Sigmoid colon (tissue), 7 donors: Measurements from ENCODE around the gene TAP2. TPM values are rescaled to one million over a fixed set of nuclear protein-coding genes. Genes with fewer than 3 reads are reported as not detected.

Experiments
- DNase-seq: peaks from one replicate; pipeline ENCODE4 v3.0.0-alpha.2; 2019
- H3K27ac ChIP-seq, 4 donors: fragments of 200-600 bp; sonication (generic); one replicate each; pipeline ENCODE4 v1.5.1; 2016 to 2019; ENCODE audit warnings: mild to moderate bottlenecking in 1 of 4
- H3K27me3 ChIP-seq, 3 donors: fragments of 200-600 bp; sonication (generic); one replicate each; pipeline ENCODE4 v1.5.1; 2019; ENCODE audit warnings: mild to moderate bottlenecking in 1 of 3
- H3K36me3 ChIP-seq, 4 donors: fragments of 200-600 bp; sonication (generic); one replicate each; pipeline ENCODE4 v1.5.1; 2016 to 2019
- H3K4me1 ChIP-seq, 4 donors: fragments of 200-600 bp; sonication (generic); one replicate each; pipeline ENCODE4 v1.5.1; 2017 to 2019
- H3K4me3 ChIP-seq, 4 donors: fragments of 200-600 bp; sonication (generic); one replicate each; pipeline ENCODE4 v1.5.1; 2017 to 2019; ENCODE audit warnings: mild to moderate bottlenecking in 2 of 4, moderate library complexity in 1 of 4
- H3K9me3 ChIP-seq, 4 donors: fragments of 200-600 bp in 3 of 4; sonication (generic) in 3 of 4; one replicate each; pipeline versions ENCODE4 v1.5.1 to v1.6.1; 2013 to 2019
- EP300 ChIP-seq, 4 donors: sonication (generic); formaldehyde crosslinking; IDR thresholded peaks; one replicate each; pipeline ENCODE4 v1.6.1; 2017; ENCODE audit warnings: antibody characterized with exemption in 4 of 4
- POLR2A ChIP-seq, 2 donors: fragments of 450-650 bp; IDR thresholded peaks; one replicate each; pipeline ENCODE4 v1.6.1; 2016; ENCODE audit warnings: antibody characterized with exemption in 2 of 2, mild to moderate bottlenecking in 2 of 2, moderate library complexity in 2 of 2
- POLR2AphosphoS5 ChIP-seq, 4 donors: sonication (generic); formaldehyde crosslinking; IDR thresholded peaks; one replicate each; pipeline ENCODE4 v1.6.1; 2017; ENCODE audit warnings: antibody characterized with exemption in 4 of 4
- WGBS, 2 donors: extraction: QIAGEN DNeasy Blood & Tissue Kit; methylation state at CpG; one replicate each; pipeline ENCODE4 v1.1.7; 2013; 5-methylcytosine and 5-hydroxymethylcytosine counted together
- intact Hi-C: fragments of 100-400 bp; cut with DNase I; formaldehyde crosslinking; loops from one replicate; pipeline ENCODE4 v1.15.1; 2023
- polyA plus RNA-seq, 3 donors: library from polyadenylated mRNA; stranded (reverse); fragments of 200-250 nt; gene quantifications; one replicate each; pipeline ENCODE4 v1.2.3, GENCODE V29; 2013
- total RNA-seq, 4 donors: library from RNA; depleted of rRNA; stranded (reverse); fragments of >200 nt; gene quantifications; one replicate each; pipeline ENCODE4 v1.1.0, GENCODE V29; 2016
- TF ChIP-seq, protein P1 (sequence below), 4 experiments: fragments of 450-650 bp in 3 of 4; fragments of 200-600 bp in 1 of 4; IDR thresholded peaks; one replicate each; pipeline ENCODE4 v1.5.1; 2016 to 2019; ENCODE audit warnings: antibody characterized with exemption in 4 of 4, mild to moderate bottlenecking in 3 of 4, moderate library complexity in 2 of 4
- donor health status: healthy with polysubstance abuse.
- donor health status: Bipolar disorder and iron deficiency.
- donor health status: healthy.

Gene TAP2
- total and polyA plus RNA-seq, 7 donors = 2.4 to 54.5 (median 6.1) TPM

DNA sequence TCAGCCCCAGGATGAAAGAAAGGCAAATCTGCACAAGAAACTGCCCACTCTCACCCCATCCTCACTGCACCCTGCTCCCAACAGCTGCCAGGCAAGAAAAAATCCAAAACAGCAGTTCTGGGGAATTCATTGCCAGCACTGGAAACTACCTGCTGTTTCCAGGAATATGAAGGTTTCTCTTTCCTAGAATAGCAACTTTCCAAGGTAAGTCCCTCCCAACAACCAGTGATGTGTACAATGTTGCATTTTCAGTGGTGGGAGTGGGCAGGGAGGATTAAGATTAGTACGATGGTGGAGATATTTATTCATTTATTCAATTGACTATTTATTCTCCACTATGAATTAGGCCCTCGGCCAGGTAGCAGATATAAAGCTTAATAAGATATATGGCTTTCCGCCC lies 11.5 kb downstream of the TAP2 start:
- Histone ChIP-seq H3K9me3 (no peaks in the 10 kb centered on the region), H3K36me3 (peaks cover 0 to 39% (median 22%) of the 10 kb centered on the region in 4 donors), H3K4me3 (no peak overlapping the region), H3K27me3 (no peaks in the 10 kb centered on the region), H3K4me1 (no peaks in the 10 kb centered on the region), H3K27ac (no peak overlapping the region)
- 86 to 91% methylated on average over 3 of the region's 3 CpGs for WGBS, 2 donors
- DNase-seq = no peak
- intact Hi-C loops = no loop called here
- TF ChIP-seq EP300 (IDR thresholded peaks at IDR 0.05) (no peak), POLR2AphosphoS5 (IDR thresholded peaks at IDR 0.05) (no peak), POLR2A (IDR thresholded peaks at IDR 0.05) (no peak)
- TF ChIP-seq, protein P1, sequence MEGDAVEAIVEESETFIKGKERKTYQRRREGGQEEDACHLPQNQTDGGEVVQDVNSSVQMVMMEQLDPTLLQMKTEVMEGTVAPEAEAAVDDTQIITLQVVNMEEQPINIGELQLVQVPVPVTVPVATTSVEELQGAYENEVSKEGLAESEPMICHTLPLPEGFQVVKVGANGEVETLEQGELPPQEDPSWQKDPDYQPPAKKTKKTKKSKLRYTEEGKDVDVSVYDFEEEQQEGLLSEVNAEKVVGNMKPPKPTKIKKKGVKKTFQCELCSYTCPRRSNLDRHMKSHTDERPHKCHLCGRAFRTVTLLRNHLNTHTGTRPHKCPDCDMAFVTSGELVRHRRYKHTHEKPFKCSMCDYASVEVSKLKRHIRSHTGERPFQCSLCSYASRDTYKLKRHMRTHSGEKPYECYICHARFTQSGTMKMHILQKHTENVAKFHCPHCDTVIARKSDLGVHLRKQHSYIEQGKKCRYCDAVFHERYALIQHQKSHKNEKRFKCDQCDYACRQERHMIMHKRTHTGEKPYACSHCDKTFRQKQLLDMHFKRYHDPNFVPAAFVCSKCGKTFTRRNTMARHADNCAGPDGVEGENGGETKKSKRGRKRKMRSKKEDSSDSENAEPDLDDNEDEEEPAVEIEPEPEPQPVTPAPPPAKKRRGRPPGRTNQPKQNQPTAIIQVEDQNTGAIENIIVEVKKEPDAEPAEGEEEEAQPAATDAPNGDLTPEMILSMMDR (IDR thresholded peaks at IDR 0.05) = no peak

DNA sequence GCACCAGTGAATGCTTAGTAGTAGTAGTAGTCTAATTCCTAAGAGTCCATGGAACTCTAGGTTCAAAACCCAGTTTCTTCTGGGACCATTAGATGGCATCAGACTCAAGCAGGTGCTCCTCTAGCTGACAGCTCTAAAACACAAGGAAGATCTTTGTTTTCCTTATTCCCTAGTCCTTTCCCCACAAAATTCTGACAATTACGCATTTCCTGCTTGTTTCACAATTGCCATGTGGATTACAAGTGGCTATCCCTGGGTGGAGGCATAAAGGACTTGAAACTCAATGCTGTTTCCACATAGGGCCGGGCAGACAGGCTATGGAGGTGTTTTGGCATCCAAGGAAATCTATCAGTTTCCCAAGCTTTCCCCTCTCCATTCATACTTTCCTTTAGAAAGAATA lies 12.6 kb downstream of the TAP2 start:
- no peak overlapping the region for H3K27ac ChIP-seq
- DNase-seq = no peak
- H3K9me3 ChIP-seq = no peaks in the 10 kb centered on the region
- TF ChIP-seq POLR2A (IDR thresholded peaks at IDR 0.05) (no peak), EP300 (IDR thresholded peaks at IDR 0.05) (no peak), POLR2AphosphoS5 (IDR thresholded peaks at IDR 0.05) (no peak)
- TF ChIP-seq, protein P1 (IDR thresholded peaks at IDR 0.05) = peak in 1 of 4 experiments; percentile 5
- 23 to 59% methylated on average over 2 of the region's 2 CpGs for WGBS, 2 donors
- no peaks in the 10 kb centered on the region for H3K4me1 ChIP-seq
- H3K27me3 ChIP-seq = no peaks in the 10 kb centered on the region
- H3K36me3 ChIP-seq = peaks cover 0 to 28% (median 18%) of the 10 kb centered on the region in 4 donors
- intact Hi-C loops = no loop called here
- no peak overlapping the region for H3K4me3 ChIP-seq

DNA sequence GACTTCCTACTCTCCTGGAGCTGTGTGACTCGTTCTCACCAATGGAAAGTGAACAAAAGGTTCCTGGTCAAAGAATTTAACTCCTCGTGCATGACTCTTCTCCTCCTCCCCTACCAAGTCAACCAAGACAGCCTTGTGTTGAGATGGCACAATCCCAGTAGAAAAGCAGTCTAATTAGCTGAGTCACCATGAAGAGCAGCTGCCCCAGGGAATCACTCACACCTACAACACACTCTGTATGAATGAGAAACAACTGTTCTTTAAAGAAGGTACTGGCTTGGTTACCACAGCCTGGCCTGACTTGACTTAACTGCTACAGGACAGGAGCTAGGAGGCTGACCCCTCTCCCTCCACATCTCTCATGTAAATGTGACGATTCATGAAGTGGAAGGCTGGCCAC lies 18.8 kb downstream of the TAP2 start:
- 79 to 83% methylated on average over 3 of the region's 3 CpGs for WGBS, 2 donors
- H3K4me1 ChIP-seq = no peaks in the 10 kb centered on the region
- H3K4me3 ChIP-seq = no peak overlapping the region
- DNase-seq = no peak
- TF ChIP-seq, protein P1 (IDR thresholded peaks at IDR 0.05) = no peak
- TF ChIP-seq EP300 (IDR thresholded peaks at IDR 0.05) (no peak), POLR2A (IDR thresholded peaks at IDR 0.05) (no peak), POLR2AphosphoS5 (IDR thresholded peaks at IDR 0.05) (no peak)
- no peaks in the 10 kb centered on the region for H3K27me3 ChIP-seq
- no peak overlapping the region for H3K27ac ChIP-seq
- intact Hi-C loops = no loop called here
- no peaks in the 10 kb centered on the region for H3K9me3 ChIP-seq
- H3K36me3 ChIP-seq = no peaks in the 10 kb centered on the region

DNA sequence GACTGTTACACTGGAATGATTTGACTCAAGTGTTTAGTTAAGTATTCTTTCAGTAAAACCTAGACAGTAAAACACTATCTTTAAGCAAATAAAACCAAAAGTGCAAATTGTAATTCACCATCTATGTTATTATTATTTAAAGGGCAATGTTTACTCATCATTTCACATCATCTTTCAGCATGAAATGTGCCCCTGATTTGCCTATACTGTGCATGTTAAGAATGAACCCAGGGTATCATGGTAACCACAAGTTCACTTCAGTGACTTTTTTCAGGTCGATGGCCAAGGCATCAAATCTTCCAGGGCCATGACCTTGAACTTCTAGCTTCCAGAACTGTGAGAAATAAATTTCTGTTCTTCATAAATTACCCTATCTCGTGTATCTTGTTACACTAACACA lies 19.7 kb downstream of the TAP2 start:
- Histone ChIP-seq H3K4me1 (no peaks in the 10 kb centered on the region), H3K27ac (no peak overlapping the region), H3K9me3 (no peaks in the 10 kb centered on the region), H3K4me3 (no peak overlapping the region), H3K27me3 (no peaks in the 10 kb centered on the region), H3K36me3 (no peaks in the 10 kb centered on the region)
- no peak for DNase-seq
- intact Hi-C loops = no loop called here
- 69 to 75% methylated on average over 2 of the region's 2 CpGs for WGBS, 2 donors
- TF ChIP-seq POLR2A (IDR thresholded peaks at IDR 0.05) (no peak), EP300 (IDR thresholded peaks at IDR 0.05) (no peak), POLR2AphosphoS5 (IDR thresholded peaks at IDR 0.05) (no peak)
- TF ChIP-seq, protein P1 (IDR thresholded peaks at IDR 0.05) = no peak

DNA sequence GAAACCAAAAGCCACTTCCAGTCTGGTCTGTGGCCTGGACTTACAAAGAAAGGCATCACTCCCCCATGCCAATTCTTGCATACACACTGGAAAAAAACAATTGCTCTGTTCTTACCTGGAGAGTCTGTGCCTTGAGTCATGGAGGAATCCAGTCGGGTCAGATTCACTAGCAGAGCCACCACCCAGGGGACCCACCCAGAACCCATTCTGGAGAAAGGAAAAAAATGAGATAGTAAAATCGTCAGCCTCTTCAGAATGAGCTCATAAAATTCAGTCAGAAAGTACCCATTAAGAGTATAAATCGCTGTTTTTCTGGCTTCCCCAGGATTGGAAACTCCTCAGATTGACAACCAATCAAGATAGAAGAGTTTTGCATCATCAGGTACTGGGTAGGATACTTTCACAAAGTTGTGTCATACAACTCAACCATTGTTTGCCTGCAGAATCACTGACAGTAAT lies 21.8 kb downstream of the TAP2 start, which contains the start of gene HLA-DOB:
Gene HLA-DOB, minus strand, starts transcription at position 257 of the 459 bp plus-strand sequence. Its CDS starts 51 bp downstream, at position 206.
- Histone ChIP-seq H3K4me3 (no peak within 1 kb of the TSS), H3K27ac (peak within 1 kb of the TSS in 1 of 4 donors; percentile 14), H3K36me3 (no peaks in the 10 kb centered on the region), H3K9me3 (no peaks in the 10 kb centered on the region), H3K27me3 (no peaks in the 10 kb centered on the region), H3K4me1 (no peaks in the 10 kb centered on the region)
- intact Hi-C loops = no loop called here
- TF ChIP-seq, protein P1 (IDR thresholded peaks at IDR 0.05) = no peak
- TF ChIP-seq POLR2A (IDR thresholded peaks at IDR 0.05) (no peak), EP300 (IDR thresholded peaks at IDR 0.05) (no peak), POLR2AphosphoS5 (IDR thresholded peaks at IDR 0.05) (no peak)
- 11 to 34% methylated on average over 3 of the region's 3 CpGs for WGBS, 2 donors
- DNase-seq = no peak
